GOT3 (cell line): Measurements from ENCODE around the gene CA7.
A peak's percentile ranks its signal among the peaks of the same experiment; 100 is the strongest.
"Not testable (repeated sequence)": the region's sequence is repeated elsewhere in the genome, so short reads cannot be mapped to it uniquely, and the experiment has no call there.

Experiments
- DNase-seq: peaks from one replicate; lab custom pipeline; 2025; ENCODE audit warnings: mixed read lengths; lab: John Stamatoyannopoulos, UW

The CA7 gene

GRCh38 chr16:66873685-66874055 lies 29.5 kb downstream of the CA7 start:
- DNase-seq: no peak

- no peak for DNase-seq
Observed at GRCh38 chr16:66874079-66874775, 30.0 kb downstream of the CA7 start.

- no peak for DNase-seq
Observed at GRCh38 chr16:66878067-66878466, 33.9 kb downstream of the CA7 start.

GRCh38 chr16:66880288-66881013 lies 36.2 kb downstream of the CA7 start, which contains the start of gene PDP2:
Gene PDP2 (plus strand): TSS chr16:66880515. CDS start chr16:66884285, 3,770 bp downstream.
- DNase-seq: peak; percentile 65

- DNase-seq: no peak
Observed at GRCh38 chr16:66881014-66881417, 36.8 kb downstream of the CA7 start.

- no peak for DNase-seq
Observed at GRCh38 chr16:66881560-66881959, 37.3 kb downstream of the CA7 start.

- DNase-seq: no peak
Observed at GRCh38 chr16:66881964-66882508, 37.8 kb downstream of the CA7 start.

- no peak for DNase-seq
Observed at GRCh38 chr16:66882702-66883101, 38.5 kb downstream of the CA7 start.

- no peak for DNase-seq
Observed at GRCh38 chr16:66885491-66885890, 41.3 kb downstream of the CA7 start.

GRCh38 chr16:66886321-66886720 lies 42.1 kb downstream of the CA7 start:
- no peak for DNase-seq

GRCh38 chr16:66886914-66887313 lies 42.7 kb downstream of the CA7 start:
- DNase-seq: no peak

- DNase-seq: no peak
Observed at GRCh38 chr16:66888647-66889615, 44.7 kb downstream of the CA7 start.

GRCh38 chr16:66889622-66890021 lies 45.4 kb downstream of the CA7 start:
- DNase-seq: no peak

GRCh38 chr16:66890799-66891198 lies 46.6 kb downstream of the CA7 start:
- DNase-seq: no peak

- DNase-seq: no peak
Observed at GRCh38 chr16:66891360-66891759, 47.1 kb downstream of the CA7 start.

- DNase-seq: no peak
Observed at GRCh38 chr16:66891797-66892196, 47.6 kb downstream of the CA7 start.

GRCh38 chr16:66894055-66894454 lies 49.8 kb downstream of the CA7 start:
- DNase-seq: no peak

- DNase-seq: no peak
Observed at GRCh38 chr16:66894948-66895688, 50.9 kb downstream of the CA7 start.

- DNase-seq: no peak
Observed at GRCh38 chr16:66895689-66895979, 51.4 kb downstream of the CA7 start.

GRCh38 chr16:66895999-66896398 lies 51.8 kb downstream of the CA7 start:
- DNase-seq: no peak

GRCh38 chr16:66896682-66897081 lies 52.5 kb downstream of the CA7 start:
- not testable (repeated sequence) for DNase-seq

- DNase-seq: no peak
Observed at GRCh38 chr16:66898207-66898606, 54.0 kb downstream of the CA7 start.
